B cell (primary cell): Measurements from ENCODE around the gene DPYD. TPM values are rescaled to one million over a fixed set of nuclear protein-coding genes. Genes with fewer than 3 reads are reported as not detected.

Experiments
- ATAC-seq: fragments of 200-7000 bp; cut with Tn5 transposase; one replicate; pipeline ENCODE4 v1.10.0; 2021; ENCODE audit warnings: low read depth, mild to moderate bottlenecking, moderate number of reproducible peaks, moderate library complexity
- CTCF ChIA-PET: fragments of 350-600 bp; sonication (Branson Sonifier 250); formaldehyde crosslinking; loops from one replicate; lab custom pipeline; 2021; ENCODE audit warnings: antibody characterized with exemption, inconsistent platforms; lab: Charles Lee
- POLR2A ChIA-PET: fragments of 350-600 bp; sonication (Branson Sonifier 250); formaldehyde crosslinking; loops from one replicate; lab custom pipeline; 2021; ENCODE audit warnings: antibody characterized with exemption; lab: Charles Lee
- DNase-seq: peaks from one replicate; pipeline ENCODE4 v3.0.0; 2013
- H2AFZ ChIP-seq: 2 replicates; pipeline ENCODE4 v1.6.1; 2012; ENCODE audit warnings: mild to moderate bottlenecking, low read depth, low read length; ENCODE audit not compliant: insufficient read depth, poor library complexity, severe bottlenecking
- H3K27ac ChIP-seq, 2 donors: 1 replicate in 1 of 2; 2 replicates in 1 of 2; pipeline ENCODE4 v1.5.1; 2012 to 2013; ENCODE audit warnings: low read length in 2 of 2, mild to moderate bottlenecking in 2 of 2, moderate library complexity in 1 of 2
- H3K27me3 ChIP-seq, 4 experiments: fragments of 200-600 bp in 1 of 4; sonication (generic) in 1 of 4; replicated peaks in 1 of 4; 1 replicate in 2 of 4; 2 replicates in 2 of 4; pipeline versions ENCODE4 v1.6.1 to v1.7.0; 2013 to 2016; ENCODE audit warnings: low read length in 3 of 4, mild to moderate bottlenecking in 2 of 4, mixed read lengths in 1 of 4, moderate library complexity in 1 of 4; ENCODE audit not compliant: insufficient read depth in 4 of 4, control insufficient read depth in 3 of 4; ENCODE audit errors: control extremely low read depth in 1 of 4
- H3K36me3 ChIP-seq, 2 experiments: replicated peaks in 1 of 2; 1 replicate in 1 of 2; 2 replicates in 1 of 2; pipeline versions ENCODE4 v1.6.1 to v1.7.1; 2013; ENCODE audit warnings: low read length in 1 of 2; ENCODE audit not compliant: insufficient read depth in 2 of 2, control insufficient read depth in 1 of 2; ENCODE audit errors: control extremely low read depth in 1 of 2, extremely low read depth in 1 of 2
- H3K4me1 ChIP-seq, 2 donors: fragments of 200-600 bp in 1 of 2; sonication (generic) in 1 of 2; 1 replicate in 1 of 2; 2 replicates in 1 of 2; pipeline versions ENCODE4 v1.5.1 to v1.6.1; 2013 to 2017; ENCODE audit warnings: low read length in 2 of 2; ENCODE audit not compliant: control insufficient read depth in 2 of 2, insufficient read depth in 2 of 2
- H3K4me2 ChIP-seq: replicated peaks from 2 replicates; pipeline ENCODE3; 2012; ENCODE audit warnings: mild to moderate bottlenecking, low read depth, low read length; ENCODE audit not compliant: poor library complexity, severe bottlenecking
- H3K4me3 ChIP-seq, 5 experiments: fragments of 200-600 bp in 1 of 5; sonication (generic) in 1 of 5; 1 replicate in 3 of 5; 2 replicates in 2 of 5; pipeline versions ENCODE4 v1.5.1 to v1.7.0; 2011 to 2016; ENCODE audit warnings: low read length in 4 of 5, mild to moderate bottlenecking in 4 of 5, low read depth in 2 of 5, control low read depth in 1 of 5, moderate library complexity in 1 of 5; ENCODE audit not compliant: insufficient read depth in 1 of 5; ENCODE audit errors: control extremely low read depth in 1 of 5, extremely low read depth in 1 of 5
- H3K79me2 ChIP-seq: fragments of 200-600 bp; sonication (generic); one replicate; pipeline ENCODE4 v1.6.0; 2016; ENCODE audit warnings: low read length; ENCODE audit not compliant: control insufficient read depth, insufficient read depth
- H3K9ac ChIP-seq: fragments of 200-600 bp; sonication (generic); 2 replicates; pipeline ENCODE4 v1.6.1; 2017; ENCODE audit warnings: mild to moderate bottlenecking, low read length, moderate library complexity
- H3K9me3 ChIP-seq, 3 donors: one replicate each; pipeline versions ENCODE4 v1.6.1 to v1.7.1; 2013; ENCODE audit warnings: low read length in 2 of 3; ENCODE audit not compliant: control insufficient read depth in 2 of 3, insufficient read depth in 1 of 3; ENCODE audit errors: control extremely low read depth in 1 of 3
- H4K20me1 ChIP-seq: 2 replicates; pipeline ENCODE4 v1.6.0; 2012; ENCODE audit warnings: mild to moderate bottlenecking, low read length; ENCODE audit not compliant: insufficient read depth, control insufficient read depth, poor library complexity, severe bottlenecking
- H3K27ac Mint-ChIP-seq: one replicate; pipeline ENCODE4 v1.8.0; 2021; ENCODE audit warnings: mixed read lengths
- H3K27me3 Mint-ChIP-seq: one replicate; pipeline ENCODE4 v1.8.0; 2021; ENCODE audit warnings: mixed read lengths
- H3K4me1 Mint-ChIP-seq: one replicate; pipeline ENCODE4 v1.8.0; 2021; ENCODE audit warnings: mixed read lengths
- H3K4me3 Mint-ChIP-seq: one replicate; pipeline ENCODE4 v1.8.0; 2021; ENCODE audit warnings: mixed read lengths
- H3K9me3 Mint-ChIP-seq: one replicate; pipeline ENCODE4 v1.8.0; 2022; ENCODE audit warnings: mixed read lengths; ENCODE audit not compliant: insufficient read depth
- EZH2 ChIP-seq: IDR thresholded peaks from 2 replicates; pipeline ENCODE4 v1.6.1; 2012; ENCODE audit warnings: borderline replicate concordance, low read depth, mild to moderate bottlenecking, moderate library complexity, low read length; ENCODE audit not compliant: insufficient read depth, poor library complexity, severe bottlenecking
- WGBS: methylation state at CpG from one replicate; pipeline ENCODE4 v1.1.5; 2013; ENCODE audit warnings: missing lambda C conversion rate; ENCODE audit not compliant: insufficient coverage; 5-methylcytosine and 5-hydroxymethylcytosine counted together
- intact Hi-C: fragments of 100-400 bp; cut with micrococcal nuclease; formaldehyde crosslinking; loops from one replicate; pipeline ENCODE4 v1.10.0; 2022
- polyA plus RNA-seq: library from polyadenylated mRNA; depleted of rRNA; stranded (reverse); fragments of >200 nt; gene quantifications from 2 replicates; pipeline ENCODE4 v1.2.3, GENCODE V29; 2012
- total RNA-seq, 2 donors: library from RNA; stranded (reverse); fragments of 120-200 nt in 1 of 2; gene quantifications; 1 replicate in 1 of 2; 2 replicates in 1 of 2; pipeline versions ENCODE4 v1.2.3 to v1.2.4, GENCODE V29; 2013 to 2022
- TF ChIP-seq, protein P1 (sequence below): fragments of 200-600 bp; IDR thresholded peaks from one replicate; pipeline ENCODE4 v1.8.0; 2022; ENCODE audit warnings: antibody characterized with exemption, mild to moderate bottlenecking

Gene DPYD
- total and polyA plus RNA-seq, 2 donors (not counting 1 experiment from before 2014, with no cell fraction given) = 4.2 to 19.0 TPM

- peaks cover 0 to 1% (median 0%) of the 10 kb centered on the region in 3 donors for H3K9me3 ChIP-seq
- POLR2A ChIA-PET = no interaction called here
- H3K27me3 Mint-ChIP-seq = no peaks in the 10 kb centered on the region
- intact Hi-C loops = no loop called here
- H3K4me3 Mint-ChIP-seq = no peak overlapping the region
- H3K4me1 Mint-ChIP-seq = no peaks in the 10 kb centered on the region
- DNase-seq = no peak
- H3K36me3 ChIP-seq = no peaks in the 10 kb centered on the region
- H3K27ac Mint-ChIP-seq = no peak overlapping the region
- no peaks in the 10 kb centered on the region for H3K79me2 ChIP-seq
- H3K4me3 ChIP-seq = no peak overlapping the region
- H3K27me3 ChIP-seq = no peaks in the 10 kb centered on the region
- H3K4me1 ChIP-seq = no peaks in the 10 kb centered on the region
- H3K4me2 ChIP-seq = no peak overlapping the region
- no peak overlapping the region for H2AFZ ChIP-seq
- TF ChIP-seq, protein P1, sequence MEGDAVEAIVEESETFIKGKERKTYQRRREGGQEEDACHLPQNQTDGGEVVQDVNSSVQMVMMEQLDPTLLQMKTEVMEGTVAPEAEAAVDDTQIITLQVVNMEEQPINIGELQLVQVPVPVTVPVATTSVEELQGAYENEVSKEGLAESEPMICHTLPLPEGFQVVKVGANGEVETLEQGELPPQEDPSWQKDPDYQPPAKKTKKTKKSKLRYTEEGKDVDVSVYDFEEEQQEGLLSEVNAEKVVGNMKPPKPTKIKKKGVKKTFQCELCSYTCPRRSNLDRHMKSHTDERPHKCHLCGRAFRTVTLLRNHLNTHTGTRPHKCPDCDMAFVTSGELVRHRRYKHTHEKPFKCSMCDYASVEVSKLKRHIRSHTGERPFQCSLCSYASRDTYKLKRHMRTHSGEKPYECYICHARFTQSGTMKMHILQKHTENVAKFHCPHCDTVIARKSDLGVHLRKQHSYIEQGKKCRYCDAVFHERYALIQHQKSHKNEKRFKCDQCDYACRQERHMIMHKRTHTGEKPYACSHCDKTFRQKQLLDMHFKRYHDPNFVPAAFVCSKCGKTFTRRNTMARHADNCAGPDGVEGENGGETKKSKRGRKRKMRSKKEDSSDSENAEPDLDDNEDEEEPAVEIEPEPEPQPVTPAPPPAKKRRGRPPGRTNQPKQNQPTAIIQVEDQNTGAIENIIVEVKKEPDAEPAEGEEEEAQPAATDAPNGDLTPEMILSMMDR = no peak
- TF ChIP-seq EZH2 = no peak
- no peaks in the 10 kb centered on the region for H4K20me1 ChIP-seq
- CTCF ChIA-PET = no interaction called here
- H3K9ac ChIP-seq = no peak overlapping the region
- H3K9me3 Mint-ChIP-seq = no peaks in the 10 kb centered on the region
- no peak overlapping the region for H3K27ac ChIP-seq
- no CpG with 5 or more reads among the region's 3 CpGs for WGBS
- no peak for ATAC-seq
Measured at GRCh38 chr1:97209381-97209957, 711.4 kb downstream of the DPYD start.

GRCh38 chr1:97207868-97208267 is 713.0 kb downstream of the DPYD start:
- Histone ChIP-seq H3K4me1 (no peaks in the 10 kb centered on the region), H3K79me2 (no peaks in the 10 kb centered on the region), H3K9me3 (peaks cover 0 to 1% (median 0%) of the 10 kb centered on the region in 3 donors), H3K9ac (no peak overlapping the region), H3K36me3 (no peaks in the 10 kb centered on the region), H3K4me2 (no peak overlapping the region), H3K4me3 (no peak overlapping the region), H3K27me3 (no peaks in the 10 kb centered on the region), H2AFZ (no peak overlapping the region), H4K20me1 (no peaks in the 10 kb centered on the region), H3K27ac (no peak overlapping the region)
- ChIA-PET CTCF (no interaction called here), POLR2A (no interaction called here)
- Mint-ChIP-seq H3K27me3 (no peaks in the 10 kb centered on the region), H3K27ac (no peak overlapping the region), H3K4me3 (no peak overlapping the region), H3K4me1 (no peaks in the 10 kb centered on the region), H3K9me3 (no peaks in the 10 kb centered on the region)
- ATAC-seq (no peak), DNase-seq (no peak)
- no peak for TF ChIP-seq EZH2
- TF ChIP-seq, protein P1 = no peak
- intact Hi-C loops = no loop called here
